Lower lobe of right lung (tissue), 2 donors: ENCODE data around the gene RIMS4. TPM values are rescaled to one million over a fixed set of nuclear protein-coding genes. Genes with fewer than 3 reads are reported as not detected.

ENCODE experiments used
- ATAC-seq, 2 donors: fragments of 200-7000 bp; cut with Tn5 transposase; one replicate each; pipeline ENCODE4 v1.9.1; 2020 to 2022; ENCODE audit warnings: mild to moderate bottlenecking in 2 of 2, moderate library complexity in 2 of 2
- DNase-seq: peaks from one replicate; pipeline ENCODE4 v3.0.0-alpha.2; 2020
- H3K27ac ChIP-seq: fragments of 200-600 bp; one replicate; pipeline ENCODE4 v1.8.0; 2022
- H3K27me3 ChIP-seq: fragments of 200-600 bp; one replicate; pipeline ENCODE4 v1.8.0; 2022; ENCODE audit warnings: low read depth
- H3K36me3 ChIP-seq: fragments of 200-600 bp; one replicate; pipeline ENCODE4 v1.8.0; 2022; ENCODE audit warnings: mild to moderate bottlenecking
- H3K4me1 ChIP-seq: fragments of 200-600 bp; one replicate; pipeline ENCODE4 v1.8.0; 2022
- H3K4me3 ChIP-seq: fragments of 200-600 bp; one replicate; pipeline ENCODE4 v1.8.0; 2022; ENCODE audit warnings: mild to moderate bottlenecking
- H3K9me3 ChIP-seq: fragments of 200-600 bp; one replicate; pipeline ENCODE4 v1.8.0; 2022
- CTCF ChIP-seq: fragments of 200-600 bp; IDR thresholded peaks from one replicate; pipeline ENCODE4 v1.8.0; 2022; ENCODE audit warnings: antibody characterized with exemption, mild to moderate bottlenecking
- intact Hi-C: fragments of 100-400 bp; cut with DNase I; formaldehyde crosslinking; loops from one replicate; pipeline ENCODE4 v1.11.0; 2022
- total RNA-seq: library from RNA; stranded (reverse); fragmentation: NEBNext Ultra II Directional; extraction: Animal tissue kit (Norgen Biotek cat#: 25700); gene quantifications from one replicate; pipeline ENCODE4 v1.2.1, GENCODE V29; 2021
- donor health status: DM: no; HTN: yes; CAD: no; lungs with severe emphysema.

RIMS4 gene
- total RNA-seq, 1 donor from 2014 or later: 3.5 TPM

- H3K9me3 ChIP-seq: no peaks in the 10 kb centered on the region
- intact Hi-C loops: loop anchor here (10.0 kb wide), 1 partner anchor 121 kb away; no protein-coding TSS in a partner anchor
- H3K27ac ChIP-seq: no peak overlapping the region
Measured at GRCh38 chr20:44743916-44744655, 66.3 kb downstream of the RIMS4 start.

GRCh38 chr20:44743080-44743701, 67.2 kb downstream of the RIMS4 start:
- no peak overlapping the region for H3K4me3 ChIP-seq
- ATAC-seq: no peak
- TF ChIP-seq CTCF: no peak

More at GRCh38 chr20:44743916-44744655, 66.3 kb downstream of the RIMS4 start:
- Histone ChIP-seq H3K27me3 (peaks cover 19% of the 10 kb centered on the region), H3K4me3 (no peak overlapping the region), H3K4me1 (peaks cover 29% of the 10 kb centered on the region), H3K36me3 (no peaks in the 10 kb centered on the region)
- ATAC-seq: no peak
- no peak for TF ChIP-seq CTCF
- no peak for DNase-seq

GRCh38 chr20:44742304-44743079, 67.9 kb downstream of the RIMS4 start:
- H3K4me3 ChIP-seq: no peak overlapping the region
- intact Hi-C loops: loop anchor here (10.0 kb wide), 1 partner anchor 122 kb away; no protein-coding TSS in a partner anchor
- ATAC-seq (no peak), DNase-seq (no peak)
- no peaks in the 10 kb centered on the region for H3K36me3 ChIP-seq
- H3K9me3 ChIP-seq: no peaks in the 10 kb centered on the region
- peaks cover 21% of the 10 kb centered on the region for H3K4me1 ChIP-seq
- H3K27me3 ChIP-seq: peaks cover 12% of the 10 kb centered on the region
- H3K27ac ChIP-seq: no peak overlapping the region
- no peak for TF ChIP-seq CTCF

More at GRCh38 chr20:44743080-44743701, 67.2 kb downstream of the RIMS4 start:
- Histone ChIP-seq H3K27me3 (peaks cover 12% of the 10 kb centered on the region), H3K36me3 (no peaks in the 10 kb centered on the region), H3K27ac (no peak overlapping the region), H3K9me3 (no peaks in the 10 kb centered on the region), H3K4me1 (peaks cover 28% of the 10 kb centered on the region)
- intact Hi-C loops: loop anchor here (10.0 kb wide), 1 partner anchor 122 kb away; no protein-coding TSS in a partner anchor
- DNase-seq: no peak

GRCh38 chr20:44739942-44740341, 70.4 kb downstream of the RIMS4 start:
- no peaks in the 10 kb centered on the region for H3K27me3 ChIP-seq
- H3K36me3 ChIP-seq: no peaks in the 10 kb centered on the region
- ATAC-seq (no peak), DNase-seq (no peak)
- no peaks in the 10 kb centered on the region for H3K9me3 ChIP-seq
- TF ChIP-seq CTCF: no peak
- H3K27ac ChIP-seq: no peak overlapping the region
- H3K4me1 ChIP-seq: no peaks in the 10 kb centered on the region
- intact Hi-C loops: loop anchor here (10.0 kb wide), 1 partner anchor 125 kb away; no protein-coding TSS in a partner anchor
- no peak overlapping the region for H3K4me3 ChIP-seq

- ATAC-seq (peak; percentile 60 to 71), DNase-seq (no peak)
- H3K36me3 ChIP-seq: no peaks in the 10 kb centered on the region
Measured at GRCh38 chr20:44738813-44739477, 71.4 kb downstream of the RIMS4 start.

More at GRCh38 chr20:44738813-44739477, 71.4 kb downstream of the RIMS4 start:
- intact Hi-C loops: no loop called here
- no peak overlapping the region for H3K27ac ChIP-seq
- no peak for TF ChIP-seq CTCF
- no peak overlapping the region for H3K4me3 ChIP-seq
- no peaks in the 10 kb centered on the region for H3K27me3 ChIP-seq
- no peaks in the 10 kb centered on the region for H3K4me1 ChIP-seq
- H3K9me3 ChIP-seq: no peaks in the 10 kb centered on the region
